Panc1 (cell line): ENCODE data around the gene COPZ2.

Source experiments
- POLR2AphosphoS5 ChIP-seq: IDR thresholded peaks from 2 replicates; pipeline ENCODE4 v1.6.1; 2012; ENCODE audit warnings: mild to moderate bottlenecking, low read depth, low read length, moderate library complexity
- TF ChIP-seq, protein P1 (sequence below): fragments of 450-650 bp; IDR thresholded peaks from 2 replicates; pipeline ENCODE4 v1.5.1; 2017; ENCODE audit warnings: mild to moderate bottlenecking
- TF ChIP-seq, protein P2 (sequence below), 2 experiments: IDR thresholded peaks; 2 replicates each; pipeline ENCODE4 v1.6.1; 2011 to 2012; ENCODE audit warnings: low read depth in 2 of 2, control low read depth in 1 of 2, low read length in 1 of 2, mild to moderate bottlenecking in 1 of 2, moderate library complexity in 1 of 2; ENCODE audit not compliant: insufficient read depth in 1 of 2

DNA sequence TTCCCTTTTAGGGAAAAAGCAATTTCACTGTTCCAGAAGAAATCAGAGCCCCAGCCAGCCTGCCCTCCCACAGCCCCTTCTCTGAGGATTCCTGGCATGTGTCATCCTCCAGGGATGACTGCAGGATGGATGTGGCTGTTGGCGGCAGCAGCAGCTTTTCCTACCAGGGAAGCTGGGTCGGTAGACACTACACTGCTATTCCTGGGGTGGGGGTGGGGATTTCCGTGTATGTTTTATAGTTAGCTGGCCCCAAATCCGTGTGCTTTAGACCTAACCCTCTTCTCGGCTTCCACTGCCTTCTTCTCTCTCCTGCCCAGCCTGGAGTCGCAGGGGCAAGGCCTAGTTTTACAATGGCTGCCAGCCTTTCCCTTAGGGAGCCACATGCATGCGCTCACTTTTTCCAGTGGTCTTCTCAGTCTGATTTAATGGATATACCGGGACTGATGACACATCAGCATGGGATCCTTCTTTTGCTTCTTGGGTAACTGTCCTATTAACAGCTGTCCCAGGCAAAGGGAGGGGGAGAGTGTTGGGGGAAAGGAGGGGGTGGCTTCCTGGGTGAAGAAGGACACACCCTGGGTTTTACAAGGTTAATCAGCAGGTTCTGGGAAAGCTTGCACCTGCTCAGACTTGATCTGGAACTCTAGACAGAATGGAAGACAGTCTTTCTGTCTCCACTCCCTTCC lies 7.9 kb upstream of the COPZ2 start:
- TF ChIP-seq, protein P1, sequence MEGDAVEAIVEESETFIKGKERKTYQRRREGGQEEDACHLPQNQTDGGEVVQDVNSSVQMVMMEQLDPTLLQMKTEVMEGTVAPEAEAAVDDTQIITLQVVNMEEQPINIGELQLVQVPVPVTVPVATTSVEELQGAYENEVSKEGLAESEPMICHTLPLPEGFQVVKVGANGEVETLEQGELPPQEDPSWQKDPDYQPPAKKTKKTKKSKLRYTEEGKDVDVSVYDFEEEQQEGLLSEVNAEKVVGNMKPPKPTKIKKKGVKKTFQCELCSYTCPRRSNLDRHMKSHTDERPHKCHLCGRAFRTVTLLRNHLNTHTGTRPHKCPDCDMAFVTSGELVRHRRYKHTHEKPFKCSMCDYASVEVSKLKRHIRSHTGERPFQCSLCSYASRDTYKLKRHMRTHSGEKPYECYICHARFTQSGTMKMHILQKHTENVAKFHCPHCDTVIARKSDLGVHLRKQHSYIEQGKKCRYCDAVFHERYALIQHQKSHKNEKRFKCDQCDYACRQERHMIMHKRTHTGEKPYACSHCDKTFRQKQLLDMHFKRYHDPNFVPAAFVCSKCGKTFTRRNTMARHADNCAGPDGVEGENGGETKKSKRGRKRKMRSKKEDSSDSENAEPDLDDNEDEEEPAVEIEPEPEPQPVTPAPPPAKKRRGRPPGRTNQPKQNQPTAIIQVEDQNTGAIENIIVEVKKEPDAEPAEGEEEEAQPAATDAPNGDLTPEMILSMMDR, result no peak
- peak; percentile 39; the same call in 1 of the 2 replicates for TF ChIP-seq POLR2AphosphoS5
- TF ChIP-seq, protein P2, sequence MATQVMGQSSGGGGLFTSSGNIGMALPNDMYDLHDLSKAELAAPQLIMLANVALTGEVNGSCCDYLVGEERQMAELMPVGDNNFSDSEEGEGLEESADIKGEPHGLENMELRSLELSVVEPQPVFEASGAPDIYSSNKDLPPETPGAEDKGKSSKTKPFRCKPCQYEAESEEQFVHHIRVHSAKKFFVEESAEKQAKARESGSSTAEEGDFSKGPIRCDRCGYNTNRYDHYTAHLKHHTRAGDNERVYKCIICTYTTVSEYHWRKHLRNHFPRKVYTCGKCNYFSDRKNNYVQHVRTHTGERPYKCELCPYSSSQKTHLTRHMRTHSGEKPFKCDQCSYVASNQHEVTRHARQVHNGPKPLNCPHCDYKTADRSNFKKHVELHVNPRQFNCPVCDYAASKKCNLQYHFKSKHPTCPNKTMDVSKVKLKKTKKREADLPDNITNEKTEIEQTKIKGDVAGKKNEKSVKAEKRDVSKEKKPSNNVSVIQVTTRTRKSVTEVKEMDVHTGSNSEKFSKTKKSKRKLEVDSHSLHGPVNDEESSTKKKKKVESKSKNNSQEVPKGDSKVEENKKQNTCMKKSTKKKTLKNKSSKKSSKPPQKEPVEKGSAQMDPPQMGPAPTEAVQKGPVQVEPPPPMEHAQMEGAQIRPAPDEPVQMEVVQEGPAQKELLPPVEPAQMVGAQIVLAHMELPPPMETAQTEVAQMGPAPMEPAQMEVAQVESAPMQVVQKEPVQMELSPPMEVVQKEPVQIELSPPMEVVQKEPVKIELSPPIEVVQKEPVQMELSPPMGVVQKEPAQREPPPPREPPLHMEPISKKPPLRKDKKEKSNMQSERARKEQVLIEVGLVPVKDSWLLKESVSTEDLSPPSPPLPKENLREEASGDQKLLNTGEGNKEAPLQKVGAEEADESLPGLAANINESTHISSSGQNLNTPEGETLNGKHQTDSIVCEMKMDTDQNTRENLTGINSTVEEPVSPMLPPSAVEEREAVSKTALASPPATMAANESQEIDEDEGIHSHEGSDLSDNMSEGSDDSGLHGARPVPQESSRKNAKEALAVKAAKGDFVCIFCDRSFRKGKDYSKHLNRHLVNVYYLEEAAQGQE (IDR thresholded peaks at IDR 0.05; ENCODE audit: insufficient read depth in 1 of 2, low read depth in 2 of 2, low read length in 1 of 2), result no peak
